NCI-H2196 (cell line): ENCODE data around the gene PIGM.

ENCODE experiments used
- DNase-seq: peaks from one replicate; lab custom pipeline; 2025; ENCODE audit not compliant: unreplicated experiment; lab: John Stamatoyannopoulos, UW

The PIGM gene

DNA sequence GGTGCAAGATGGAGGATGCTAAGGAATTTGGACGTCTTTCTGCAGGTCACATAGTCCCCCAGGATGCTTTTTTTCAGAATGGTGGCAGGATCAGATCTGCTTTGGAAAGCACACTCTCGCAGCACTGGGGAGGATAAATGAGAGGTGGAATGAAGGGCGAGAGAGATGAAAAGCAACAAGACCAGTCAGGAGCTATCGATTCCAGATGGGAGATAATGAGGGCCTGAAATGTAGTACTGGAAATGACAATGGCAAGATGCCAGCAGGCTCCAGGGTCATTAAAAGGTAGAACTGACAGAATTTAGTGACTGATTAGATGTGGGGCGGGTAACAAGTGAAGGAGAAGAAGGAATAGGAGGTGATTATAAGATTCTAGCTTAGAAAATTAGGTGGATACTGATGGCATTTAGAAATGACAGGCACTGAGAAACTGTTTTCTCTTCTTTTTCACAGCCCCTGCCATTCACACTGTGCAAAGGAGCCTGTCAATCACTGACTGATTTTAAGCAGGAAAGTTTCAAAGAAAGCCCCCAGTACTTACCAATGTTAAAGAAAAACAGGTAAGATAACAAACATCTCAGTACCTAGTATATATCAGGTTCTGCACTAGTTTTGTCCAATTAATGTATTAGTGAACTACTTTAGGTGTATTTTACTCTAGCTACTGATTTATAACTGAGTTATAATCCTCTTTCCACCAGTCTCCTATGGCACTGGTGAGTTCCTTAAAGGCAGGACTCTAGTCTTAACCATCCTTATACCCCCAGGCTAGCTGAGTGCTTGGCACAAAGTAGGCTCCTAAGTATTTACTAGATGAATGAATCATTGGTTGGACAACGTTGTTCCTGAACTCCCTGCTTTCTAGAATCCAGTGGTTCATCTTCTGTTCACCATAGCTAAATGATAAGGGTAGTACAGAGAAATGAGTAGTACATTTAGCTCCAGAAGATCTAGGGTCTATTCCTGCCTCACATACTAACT, 9.2 kb downstream of the PIGM start:
- no peak for DNase-seq

GRCh38 chr1:160021376-160022074, 10.3 kb downstream of the PIGM start:
- DNase-seq: no peak

DNA sequence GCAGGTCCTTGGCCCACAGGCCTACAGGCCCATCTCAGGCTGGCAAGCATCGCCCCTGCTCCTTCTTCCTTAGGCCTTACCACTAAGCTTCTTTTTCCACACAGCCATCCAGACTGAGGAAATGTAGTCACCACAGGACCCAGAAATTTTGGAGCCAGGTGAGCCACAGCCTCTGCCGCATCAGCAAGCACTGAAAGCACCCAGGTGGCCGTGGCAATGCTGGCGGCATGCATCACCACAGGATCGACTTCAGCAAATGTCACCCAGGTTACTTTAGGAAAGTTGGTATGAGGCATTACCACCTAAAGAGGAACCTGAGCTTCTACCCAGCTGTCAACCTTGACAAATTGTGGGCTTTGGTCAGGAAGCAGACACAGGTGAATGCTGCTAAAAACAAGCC, 11.6 kb downstream of the PIGM start:
- no peak for DNase-seq

DNA sequence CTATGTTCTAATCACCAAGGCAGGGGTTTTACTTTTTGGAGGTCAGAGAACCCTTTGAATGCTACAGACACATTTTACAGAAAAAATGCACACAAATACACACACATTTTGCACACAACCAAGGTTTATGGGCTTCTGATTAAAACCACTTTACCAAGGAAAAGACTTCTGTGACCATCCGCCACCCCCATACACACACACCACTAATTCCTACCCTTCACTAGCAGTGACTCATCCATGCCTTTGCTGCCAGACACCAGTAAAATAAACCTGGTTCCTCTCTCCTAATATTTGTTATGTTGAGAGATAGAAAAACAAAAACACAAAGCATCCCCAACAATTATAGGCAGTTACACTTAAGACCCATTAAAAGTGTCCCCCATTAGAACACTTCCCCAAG, 12.9 kb downstream of the PIGM start:
- no peak for DNase-seq

GRCh38 chr1:160018347-160018746, 13.4 kb downstream of the PIGM start:
- no peak for DNase-seq

- no peak for DNase-seq
These were observed 14.2 kb downstream of the PIGM start for GRCh38 chr1:160017592-160017991.

- DNase-seq: no peak
These were observed 20.0 kb downstream of the PIGM start for GRCh38 chr1:160011781-160012180.

DNA sequence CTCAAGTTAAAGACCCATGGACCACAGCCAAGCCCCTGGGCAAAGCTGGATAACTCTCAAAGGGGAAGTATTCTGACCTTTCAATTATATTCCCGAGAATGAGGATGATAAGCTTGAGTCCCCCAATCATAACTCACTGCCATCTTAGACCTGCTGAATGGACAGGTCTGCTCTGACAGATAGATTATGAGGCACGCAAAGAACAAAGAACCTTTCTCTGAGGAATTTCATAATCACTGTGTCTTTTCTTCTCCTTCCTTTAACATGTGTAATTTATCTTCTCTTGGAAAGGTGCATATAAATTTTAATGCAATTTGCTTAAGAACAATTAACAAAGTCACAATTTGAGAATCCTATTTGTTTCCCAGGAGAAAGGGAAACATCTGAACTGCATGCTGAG, 22.0 kb downstream of the PIGM start:
- no peak for DNase-seq

DNA sequence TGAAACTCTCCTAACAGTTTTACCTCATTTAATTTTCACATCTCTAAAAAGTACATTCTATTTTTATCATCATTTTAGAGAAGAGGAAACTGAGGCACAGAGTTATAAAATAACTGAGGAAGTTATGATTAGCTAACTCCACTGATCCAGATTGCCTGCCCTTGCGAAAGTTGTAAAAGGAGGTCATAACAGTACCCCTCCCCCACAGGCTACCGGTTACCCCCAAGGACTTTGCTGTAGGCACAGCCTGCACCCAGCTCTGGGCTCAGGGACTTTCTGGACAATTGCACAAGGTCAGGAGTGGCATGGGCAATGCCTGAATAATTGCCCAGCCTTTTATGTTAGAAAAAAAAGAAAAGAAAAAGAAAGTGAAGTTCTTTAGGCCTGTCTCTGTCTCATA, 22.7 kb downstream of the PIGM start:
- no peak for DNase-seq

DNA sequence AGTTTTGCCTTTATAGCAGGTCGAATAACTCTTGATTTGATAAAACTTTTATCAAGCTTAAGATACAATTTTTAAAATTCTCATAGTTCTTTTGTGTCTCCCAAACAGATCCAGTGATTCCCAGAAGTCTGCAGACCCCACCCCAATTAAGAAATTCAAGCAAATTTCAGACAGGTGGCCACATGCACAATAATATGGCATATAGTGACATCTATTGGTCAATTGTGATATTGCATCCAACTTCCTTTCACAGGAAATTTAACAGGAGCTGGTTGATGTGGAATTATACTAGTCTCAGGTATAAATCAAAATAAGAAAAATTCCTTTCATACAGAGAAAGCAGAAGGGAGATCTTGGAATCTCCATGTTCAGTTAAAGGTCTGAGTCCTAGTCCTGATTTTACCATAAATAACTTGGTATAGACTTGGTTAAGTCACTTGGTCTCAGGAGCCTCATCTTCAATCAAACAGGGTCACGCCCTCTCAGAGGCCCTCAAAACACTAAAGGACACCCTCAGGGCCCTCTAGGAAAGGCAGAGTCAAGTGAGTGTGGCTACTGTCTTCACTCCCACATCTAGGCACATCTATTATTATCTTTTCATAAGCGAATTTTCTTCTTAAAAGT, 24.1 kb downstream of the PIGM start:
- peak; percentile 56 for DNase-seq

- DNase-seq: peak; percentile 75
These were observed 25.4 kb downstream of the PIGM start for GRCh38 chr1:160006312-160006940.

GRCh38 chr1:160005070-160005469, 26.7 kb downstream of the PIGM start:
- DNase-seq: no peak

DNA sequence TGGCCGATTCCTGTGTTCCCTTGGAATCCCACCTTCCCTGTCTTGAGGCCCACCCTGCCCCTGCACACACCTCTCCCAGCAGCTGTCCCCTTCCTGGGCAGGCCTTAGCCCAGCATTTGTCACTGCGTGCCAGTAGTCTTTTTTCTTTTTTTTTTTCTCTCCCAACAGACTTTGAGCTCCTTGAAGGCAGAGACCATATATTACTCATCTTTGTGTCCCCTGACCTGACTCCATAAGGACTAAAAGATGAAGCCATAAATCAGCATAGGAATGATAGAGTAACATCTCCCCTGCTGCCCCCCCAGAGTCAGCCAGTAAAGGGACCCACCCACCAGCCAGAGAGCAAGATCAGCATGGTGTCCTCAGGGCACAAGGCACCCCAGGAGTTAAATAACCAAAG, 27.4 kb downstream of the PIGM start:
- no peak for DNase-seq

- no peak for DNase-seq
These were observed 27.8 kb downstream of the PIGM start for GRCh38 chr1:160004001-160004400.

DNA sequence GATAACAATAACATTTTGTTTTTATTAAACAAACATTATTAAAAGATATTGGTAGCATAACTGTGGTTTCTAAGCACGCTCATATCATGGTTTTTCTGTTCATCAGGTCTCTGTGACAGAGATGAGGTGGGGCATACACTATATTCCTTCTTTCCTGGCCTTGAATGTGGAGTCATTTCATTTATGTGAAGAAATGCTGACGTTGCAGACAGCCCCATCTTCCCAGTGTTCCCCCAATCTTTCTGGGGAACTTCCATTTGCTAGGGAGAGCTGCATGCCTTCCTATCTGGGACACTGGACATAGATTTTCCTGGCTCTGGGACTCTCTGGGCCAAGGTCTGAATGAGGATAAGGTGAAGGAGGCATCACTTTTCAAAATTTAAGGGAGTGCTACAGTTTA, 30.4 kb downstream of the PIGM start:
- DNase-seq: no peak

DNA sequence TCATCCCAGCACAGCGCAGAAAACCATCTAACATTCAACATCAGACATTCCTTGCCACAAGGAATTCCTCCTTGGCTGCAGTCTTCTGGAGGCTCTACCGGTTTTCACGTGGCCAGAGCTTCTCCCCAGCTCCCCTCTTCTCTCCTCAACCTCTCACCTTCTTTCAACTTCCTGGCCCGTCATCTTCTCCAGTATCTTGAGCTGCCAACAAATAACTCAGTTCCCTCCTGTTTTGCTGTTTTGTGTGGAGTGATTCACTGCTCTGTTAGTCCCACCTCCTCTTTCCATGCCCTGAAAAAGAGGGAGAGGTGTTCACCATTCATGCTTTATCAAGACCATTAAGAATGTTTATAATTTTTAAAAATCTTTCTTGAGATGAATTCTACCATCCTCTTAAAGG, 32.6 kb downstream of the PIGM start:
- no peak for DNase-seq

DNA sequence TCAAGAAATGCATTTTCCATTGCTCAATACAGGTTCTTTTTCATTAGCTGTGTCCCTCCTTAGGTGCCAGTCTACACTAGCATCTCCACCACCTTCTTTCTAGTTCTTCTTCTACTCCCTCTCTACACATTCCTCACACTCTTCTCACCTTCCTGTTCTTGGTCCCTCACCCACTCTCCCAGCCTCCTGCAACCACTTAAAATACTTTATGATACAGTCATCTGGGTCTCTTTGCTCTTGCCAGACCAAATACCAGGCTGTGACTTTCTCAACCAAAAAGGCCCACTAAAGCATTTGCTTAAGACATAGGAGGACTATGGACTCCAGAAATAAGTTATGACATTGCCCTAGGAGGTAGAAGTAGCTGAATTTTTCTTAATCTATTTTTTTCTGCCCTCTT, 35.1 kb downstream of the PIGM start:
- no peak for DNase-seq

DNA sequence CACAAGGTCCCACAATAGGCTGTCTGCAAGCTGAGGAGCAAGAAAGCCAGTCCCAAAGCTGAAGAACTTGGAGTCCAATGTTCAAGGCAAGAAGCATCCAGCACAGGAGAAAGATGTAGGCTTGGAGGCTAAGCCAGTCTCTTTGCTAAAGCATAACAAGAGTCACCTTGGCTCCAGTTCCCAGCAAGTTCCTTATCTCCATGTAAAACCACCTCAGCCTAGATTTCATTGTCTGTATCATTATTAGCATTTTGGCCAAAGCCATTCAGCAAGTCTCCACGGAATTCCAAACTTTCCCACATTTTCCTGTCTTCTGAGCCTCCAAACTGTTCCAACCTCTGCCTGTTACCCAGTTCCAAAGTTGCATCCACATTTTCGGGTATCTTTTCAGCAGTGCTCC, 36.9 kb downstream of the PIGM start:
- DNase-seq: no peak

GRCh38 chr1:159993911-159994310, 37.9 kb downstream of the PIGM start:
- DNase-seq: no peak

DNA sequence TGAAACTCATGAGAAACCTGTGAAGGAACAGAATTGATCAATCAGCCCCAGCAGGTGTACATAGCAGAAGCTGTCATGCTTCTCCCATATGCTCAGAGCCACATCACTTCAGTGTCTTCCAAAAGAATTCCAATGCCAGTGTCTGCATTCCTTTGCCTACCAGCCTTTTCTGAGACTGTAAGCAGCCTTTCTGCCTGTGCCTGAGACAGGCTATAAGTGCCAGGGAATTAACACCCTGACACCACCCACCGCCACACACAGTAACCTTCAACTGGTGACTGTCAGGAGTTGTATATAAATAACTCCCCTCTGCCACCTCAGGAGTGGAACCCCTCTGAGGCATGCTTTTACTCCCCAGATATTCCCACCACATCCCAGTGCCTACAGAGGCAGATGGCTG, 39.6 kb downstream of the PIGM start:
- no peak for DNase-seq

- no peak for DNase-seq
These were observed 40.3 kb downstream of the PIGM start for GRCh38 chr1:159991513-159991912.
